NCI-H1417 (cell line): ENCODE measurements around the gene CCL22.
"Not testable (repeated sequence)": the region's sequence is repeated elsewhere in the genome, so short reads cannot be mapped to it uniquely, and the experiment has no call there.

Experiments used
- DNase-seq, 3 experiments: peaks; one replicate each; lab custom pipeline; 2025; lab: John Stamatoyannopoulos, UW

Gene CCL22

GRCh38 chr16:57394444-57394843 lies 35.9 kb downstream of the CCL22 start:
- DNase-seq, result no peak

GRCh38 chr16:57395026-57395425 lies 36.4 kb downstream of the CCL22 start:
- DNase-seq, result no peak

GRCh38 chr16:57396786-57397185 lies 38.2 kb downstream of the CCL22 start:
- no peak for DNase-seq

GRCh38 chr16:57397493-57397892 lies 38.9 kb downstream of the CCL22 start:
- DNase-seq, result not testable (repeated sequence)

GRCh38 chr16:57401943-57402640 lies 43.5 kb downstream of the CCL22 start:
- DNase-seq, result no peak

GRCh38 chr16:57403965-57404817 lies 45.6 kb downstream of the CCL22 start, which contains the start of gene CCL17:
TSS of gene CCL17 (plus strand) at chr16:57404767. CDS start at chr16:57413933, 9,166 bp downstream.
- DNase-seq, result no peak

- DNase-seq, result no peak
Measured at GRCh38 chr16:57405097-57405496, 46.5 kb downstream of the CCL22 start.

GRCh38 chr16:57406881-57407280 lies 48.3 kb downstream of the CCL22 start:
- DNase-seq, result no peak

- DNase-seq, result no peak
Measured at GRCh38 chr16:57407521-57408353, 49.2 kb downstream of the CCL22 start.

GRCh38 chr16:57409065-57409464 lies 50.5 kb downstream of the CCL22 start:
- no peak for DNase-seq

- peak in 1 of 3 experiments; percentile 45 for DNase-seq
Measured at GRCh38 chr16:57409870-57410587, 51.4 kb downstream of the CCL22 start.

GRCh38 chr16:57411362-57411976 lies 52.9 kb downstream of the CCL22 start:
- DNase-seq, result no peak

- no peak for DNase-seq
Measured at GRCh38 chr16:57412584-57412983, 54.0 kb downstream of the CCL22 start.

GRCh38 chr16:57413301-57413730 lies 54.7 kb downstream of the CCL22 start:
- no peak for DNase-seq

- DNase-seq, result no peak
Measured at GRCh38 chr16:57413733-57414132, 55.1 kb downstream of the CCL22 start.
